Measurements from ENCODE around the gene ANKRD34A.

GRCh38 chr1:145926686-145927062 is 37.7 kb downstream of the ANKRD34A start:
- TF ChIP-seq CTCF (IDR thresholded peaks at IDR 0.05; ENCODE audit: borderline replicate concordance, extremely low read depth, low read length, poor library complexity, severe bottlenecking): no peak
- TF ChIP-seq EZH2 (IDR thresholded peaks at IDR 0.05; ENCODE audit: borderline replicate concordance, low read depth, low read length, severe bottlenecking): no peak
